Measurements from ENCODE around the gene TOP3A. TPM values are rescaled to one million over a fixed set of nuclear protein-coding genes. Genes with fewer than 3 reads are reported as not detected.
A peak's percentile ranks its signal among the peaks of the same experiment; 100 is the strongest.

TOP3A gene
- total RNA-seq, 1 donor from 2014 or later: 10.3 TPM

- peak; percentile 8 for ATAC-seq
Measured at GRCh38 chr17:18257268-18257981, 57.4 kb downstream of the TOP3A start.

DNA sequence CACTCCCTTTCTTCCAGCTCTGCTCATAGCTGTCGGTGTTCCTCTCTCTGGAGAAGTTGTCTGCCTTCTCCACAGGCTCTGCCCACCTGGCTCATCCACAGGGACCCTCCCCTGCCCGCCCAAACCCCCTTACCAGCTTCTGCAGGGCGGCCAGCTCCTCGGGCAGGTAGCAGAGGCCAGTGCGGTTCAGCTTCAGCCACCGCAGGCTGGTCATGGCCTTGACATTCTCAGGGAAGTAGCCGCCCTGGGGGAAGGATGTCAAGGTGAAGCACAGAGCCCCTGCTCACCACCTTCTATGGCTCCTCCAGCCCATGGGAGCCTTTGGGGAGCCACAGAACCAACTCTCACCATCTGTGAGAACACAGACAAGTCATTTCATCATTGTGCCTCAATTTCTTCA is 58.0 kb downstream of the TOP3A start:
- no peak for ATAC-seq
- no peak for DNase-seq
- intact Hi-C loops (cut with micrococcal nuclease): no loop called here

More at GRCh38 chr17:18257268-18257981, 57.4 kb downstream of the TOP3A start:
- intact Hi-C loops (cut with micrococcal nuclease): no loop called here
- peak; percentile 70 for DNase-seq

GRCh38 chr17:18256351-18256750 is 58.4 kb downstream of the TOP3A start:
- ATAC-seq (no peak), DNase-seq (no peak)
- intact Hi-C loops (cut with micrococcal nuclease): no loop called here

- intact Hi-C loops (cut with micrococcal nuclease): no loop called here
- DNase-seq (no peak), ATAC-seq (no peak)
Measured at GRCh38 chr17:18254888-18255649, 59.7 kb downstream of the TOP3A start.

DNA sequence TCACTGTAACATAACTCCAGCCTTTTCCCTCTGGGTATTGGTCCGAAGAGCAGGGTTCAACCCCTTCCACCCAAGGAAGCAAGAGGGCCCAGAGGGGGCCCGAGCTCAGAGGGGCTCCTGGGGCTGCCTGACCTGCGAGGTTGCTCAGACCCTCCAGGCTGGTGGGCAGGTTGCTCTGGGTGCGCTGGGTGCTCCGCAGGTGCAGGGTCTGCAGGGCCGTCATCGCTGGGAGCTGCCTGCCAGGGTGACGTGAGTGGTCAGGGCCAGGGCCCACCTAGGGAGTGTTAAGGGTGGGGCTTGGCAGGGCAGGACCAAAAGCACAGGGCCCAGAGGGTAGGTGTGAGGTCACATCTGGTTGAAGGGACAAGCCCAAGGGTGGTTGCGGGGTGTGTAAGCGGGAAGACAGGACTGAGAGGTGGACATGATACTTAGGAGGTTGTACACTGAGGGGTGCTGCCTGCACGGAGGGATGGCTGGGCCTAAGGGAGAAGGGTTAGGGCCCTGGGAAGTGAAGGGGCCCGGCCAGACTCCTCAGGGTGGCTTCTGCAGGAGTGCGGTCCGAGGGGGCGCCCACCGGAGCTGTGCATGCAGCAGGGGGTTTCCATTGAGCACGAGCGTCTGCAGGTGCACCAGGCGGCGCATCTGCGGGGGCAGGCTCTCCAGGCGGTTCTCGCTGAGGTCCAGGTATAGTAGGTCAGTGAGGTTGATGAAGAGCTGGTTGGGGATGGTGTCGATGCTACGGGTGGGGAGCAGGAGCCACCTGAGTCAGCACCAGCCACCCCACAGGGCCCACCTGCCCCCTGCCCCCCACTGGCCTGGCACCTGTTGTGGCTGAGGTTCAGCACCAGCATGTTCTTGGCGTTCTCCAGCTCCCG is 60.6 kb downstream of the TOP3A start:
- ATAC-seq: no peak
- DNase-seq: no peak
- intact Hi-C loops (cut with micrococcal nuclease): no loop called here

GRCh38 chr17:18253187-18253884 is 61.5 kb downstream of the TOP3A start:
- no peak for DNase-seq
- intact Hi-C loops (cut with micrococcal nuclease): no loop called here
- no peak for ATAC-seq

GRCh38 chr17:18252160-18252559 is 62.6 kb downstream of the TOP3A start:
- DNase-seq (no peak), ATAC-seq (no peak)
- intact Hi-C loops (cut with micrococcal nuclease): no loop called here

DNA sequence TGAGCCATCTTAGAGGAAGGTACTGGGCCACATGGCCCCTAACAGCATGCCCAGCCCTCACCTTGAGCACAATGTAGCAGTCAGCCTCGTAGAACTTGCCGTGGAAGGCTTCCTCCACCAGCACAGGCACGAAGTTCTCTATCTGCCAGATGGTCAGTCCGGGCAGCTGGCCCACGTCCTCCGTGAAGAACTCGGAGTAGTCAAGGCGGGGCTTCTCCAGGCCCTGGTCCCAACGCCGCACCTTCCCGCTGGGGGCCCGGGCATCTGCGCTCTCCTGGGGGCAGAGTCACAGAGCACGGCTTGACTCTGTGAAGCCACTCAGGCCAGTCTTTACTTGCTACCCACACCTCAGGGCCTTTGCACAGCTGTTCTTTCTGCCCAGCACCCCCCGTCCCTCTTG is 63.6 kb downstream of the TOP3A start:
- no peak for ATAC-seq
- intact Hi-C loops (cut with micrococcal nuclease): no loop called here

GRCh38 chr17:18250708-18251107 is 64.1 kb downstream of the TOP3A start:
- no peak for ATAC-seq
- DNase-seq: no peak
- intact Hi-C loops (cut with micrococcal nuclease): no loop called here

More for the DNA sequence above, 63.6 kb downstream of the TOP3A start:
- DNase-seq: no peak

GRCh38 chr17:18250259-18250658 is 64.5 kb downstream of the TOP3A start:
- DNase-seq (no peak), ATAC-seq (no peak)
- intact Hi-C loops (cut with micrococcal nuclease): no loop called here

DNA sequence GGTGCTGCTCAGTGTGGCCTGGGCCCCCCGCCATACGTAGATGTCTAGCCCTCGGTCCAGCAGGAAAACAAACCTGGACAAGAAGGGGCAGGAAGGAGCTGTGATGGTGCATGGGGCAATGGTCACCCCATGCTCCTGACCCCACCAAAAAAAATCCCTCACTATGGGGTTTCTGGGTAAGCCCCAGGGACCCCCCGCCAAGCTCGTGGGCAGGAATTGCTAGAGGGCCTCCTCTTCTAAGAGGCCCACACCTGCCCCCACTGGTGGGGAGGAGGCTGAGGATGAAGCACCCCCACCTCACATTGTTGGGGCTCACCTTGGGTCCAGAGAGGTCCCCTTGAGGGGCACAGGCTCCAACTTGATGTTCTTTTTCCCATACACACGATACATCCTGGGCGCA is 66.0 kb downstream of the TOP3A start:
- intact Hi-C loops (cut with micrococcal nuclease): no loop called here
- DNase-seq (no peak), ATAC-seq (no peak)

DNA sequence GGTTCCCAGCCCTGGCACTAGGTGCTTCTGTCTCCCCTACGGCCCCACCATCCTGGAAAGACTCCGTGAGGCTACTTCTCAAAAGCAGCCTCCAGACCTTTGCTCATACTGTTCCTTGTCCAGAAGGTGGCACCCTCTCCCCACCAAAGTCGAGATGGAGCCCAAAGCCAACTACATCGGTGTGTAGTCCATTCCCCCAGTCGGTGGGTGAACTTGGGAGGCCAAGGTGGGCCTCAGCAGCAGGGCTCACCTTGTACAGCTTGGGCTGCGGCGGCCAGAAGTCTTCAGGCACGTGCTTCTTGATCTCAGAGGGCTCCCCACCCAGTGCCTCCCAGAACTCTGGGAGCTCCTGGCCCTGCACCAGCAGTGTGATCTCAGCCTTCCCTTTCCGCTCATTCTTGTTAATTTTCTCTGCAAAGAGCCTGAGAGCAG is 66.5 kb downstream of the TOP3A start:
- intact Hi-C loops (cut with micrococcal nuclease): no loop called here
- ATAC-seq (peak; percentile 54), DNase-seq (peak; percentile 61)

DNA sequence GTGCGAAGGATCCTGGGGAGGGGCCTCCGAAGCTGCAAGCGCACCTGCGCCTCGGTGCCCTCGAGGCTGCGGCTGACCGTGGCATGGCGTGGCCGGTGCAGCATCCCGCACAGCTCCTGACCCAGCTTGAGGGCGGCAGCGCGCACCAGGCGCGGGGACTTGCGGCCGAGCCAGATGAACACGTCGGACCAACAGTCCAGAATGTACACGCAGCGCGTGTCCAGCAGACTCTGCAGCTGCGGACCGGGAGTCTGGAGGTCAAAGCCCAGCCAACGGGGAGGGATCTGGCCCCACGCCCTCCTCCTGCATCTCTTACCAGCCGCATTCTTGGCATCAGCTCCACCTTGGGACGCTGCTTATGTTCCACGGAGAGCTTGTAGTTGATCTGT is 67.2 kb downstream of the TOP3A start:
- peak; percentile 43 for ATAC-seq
- peak; percentile 75 for DNase-seq
- intact Hi-C loops (cut with micrococcal nuclease): no loop called here

GRCh38 chr17:18246880-18247612 is 67.7 kb downstream of the TOP3A start:
- DNase-seq (peak; percentile 72), ATAC-seq (peak; percentile 47)
- intact Hi-C loops (cut with micrococcal nuclease): no loop called here

DNA sequence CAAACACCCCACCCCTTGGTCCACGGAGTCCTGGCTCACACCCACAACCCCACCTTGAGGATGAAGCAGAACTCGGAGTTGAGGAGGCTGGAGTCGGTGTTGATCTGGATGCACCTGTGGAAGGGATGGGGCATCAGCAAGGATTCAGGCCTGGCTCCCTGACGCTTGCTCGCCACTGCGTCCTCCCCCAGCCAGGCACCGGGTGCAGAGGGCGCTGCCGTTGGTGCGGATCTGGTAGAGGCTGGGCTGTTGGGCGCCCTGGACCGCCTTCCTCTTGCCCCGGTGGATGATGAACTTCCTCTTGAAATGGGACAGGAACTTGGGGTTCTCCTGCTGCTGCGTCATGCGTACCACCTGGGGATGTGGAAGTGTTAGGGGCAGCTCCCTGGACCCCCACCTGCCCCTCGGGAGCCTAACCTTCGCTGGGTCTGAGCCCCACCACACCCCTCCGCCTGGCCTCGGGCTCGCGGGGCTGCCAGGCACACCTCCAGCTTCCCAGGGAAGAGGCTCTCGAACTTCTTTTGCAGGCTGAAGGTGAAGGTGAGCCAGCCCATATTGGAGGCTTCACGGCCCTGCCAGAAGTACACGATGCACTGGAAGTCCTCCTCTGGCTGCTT is 68.6 kb downstream of the TOP3A start:
- DNase-seq: no peak
- intact Hi-C loops (cut with micrococcal nuclease): no loop called here
- no peak for ATAC-seq

- ATAC-seq (no peak), DNase-seq (no peak)
- intact Hi-C loops (cut with micrococcal nuclease): no loop called here
Measured at GRCh38 chr17:18245038-18245776, 69.6 kb downstream of the TOP3A start.

DNA sequence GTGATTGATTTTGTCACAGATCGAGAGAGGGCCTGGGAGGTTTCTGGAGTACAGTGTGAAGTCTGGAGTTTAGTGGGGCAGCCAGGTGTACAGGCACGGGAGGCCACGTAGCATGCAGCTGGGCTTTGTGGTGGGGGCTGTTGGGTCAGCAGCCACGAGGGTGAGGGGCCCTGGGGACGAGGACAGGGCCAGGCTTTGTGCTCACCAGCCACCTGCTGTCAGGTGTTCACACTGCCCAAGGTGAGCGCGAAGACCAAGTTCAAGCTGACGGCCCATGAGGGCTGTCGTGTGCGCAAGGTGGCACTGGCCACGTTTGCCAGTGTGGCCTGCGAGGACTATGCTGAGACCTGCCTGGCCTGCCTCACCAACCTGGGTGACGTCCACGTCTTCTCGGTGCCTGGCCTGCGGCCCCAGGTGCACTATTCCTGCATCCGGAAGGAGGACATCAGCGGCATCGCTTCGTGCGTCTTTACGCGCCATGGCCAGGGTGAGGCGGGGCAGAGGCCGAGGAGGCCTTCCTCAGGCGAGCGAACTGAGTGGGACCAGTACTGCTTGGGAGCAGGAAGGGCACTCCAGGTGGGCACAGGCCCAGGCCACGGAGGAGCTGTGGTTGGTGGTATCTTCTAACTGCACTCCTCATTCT is 73.4 kb downstream of the TOP3A start:
- intact Hi-C loops (cut with micrococcal nuclease): no loop called here
- DNase-seq (no peak), ATAC-seq (no peak)

Data from left ventricle myocardium superior (tissue), 1 donor.